DMS 273 treated with DMSO at 0.1 percent for 48 hours (cell line): ENCODE results near the gene RNMT.
A peak's percentile ranks its signal among the peaks of the same experiment; 100 is the strongest.
"Not testable (repeated sequence)": the region's sequence is repeated elsewhere in the genome, so short reads cannot be mapped to it uniquely, and the experiment has no call there.

Source experiments
- DNase-seq: peaks from one replicate; lab custom pipeline; 2025; lab: John Stamatoyannopoulos, UW

The RNMT gene

DNA sequence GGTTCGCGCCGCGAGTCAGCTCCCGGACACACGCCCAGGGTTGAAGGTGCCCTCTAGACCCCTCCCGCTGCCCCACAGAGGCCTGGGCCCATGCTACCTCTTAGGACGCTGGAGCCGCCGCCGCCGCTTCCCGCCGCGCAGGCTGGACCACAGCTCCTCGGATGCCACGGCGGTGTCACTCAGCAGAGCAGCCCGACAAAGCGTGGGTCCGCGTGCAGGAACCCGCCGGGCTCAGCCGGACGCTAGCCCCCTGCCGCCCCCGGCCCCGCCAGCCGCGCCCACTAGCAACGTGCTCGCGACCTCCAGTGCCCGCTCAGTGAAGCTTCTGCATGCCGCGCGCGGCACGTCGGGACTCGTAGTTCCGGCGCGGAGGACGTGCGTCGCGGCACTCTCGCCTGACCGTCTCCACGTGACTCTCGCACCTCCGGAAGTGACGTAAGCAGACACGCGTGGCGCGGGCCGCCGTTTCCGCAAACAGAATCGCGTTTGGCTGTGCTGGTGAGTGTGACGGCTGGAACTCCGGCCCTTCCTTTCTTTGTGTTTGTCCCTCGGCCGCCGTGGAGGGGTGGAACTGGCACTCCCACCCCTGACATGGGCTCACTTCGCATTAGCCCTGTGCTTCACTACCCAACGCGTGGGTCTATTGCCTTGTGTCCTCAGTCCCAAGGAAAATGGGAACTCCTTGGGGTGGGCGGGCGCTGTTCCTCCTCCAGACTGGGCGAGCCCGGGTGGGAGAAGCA lies at the start of gene RNMT, which contains the start of gene FAM210A:
TSS of gene RNMT (plus strand) at position 442 of the 740 bp plus-strand sequence. CDS start 4,845 bp downstream, outside the sequence.
TSS of gene FAM210A (minus strand) at position 327 of the 740 bp plus-strand sequence. CDS start 44,481 bp downstream, outside the sequence.
- DNase-seq = peak; percentile 74

DNA sequence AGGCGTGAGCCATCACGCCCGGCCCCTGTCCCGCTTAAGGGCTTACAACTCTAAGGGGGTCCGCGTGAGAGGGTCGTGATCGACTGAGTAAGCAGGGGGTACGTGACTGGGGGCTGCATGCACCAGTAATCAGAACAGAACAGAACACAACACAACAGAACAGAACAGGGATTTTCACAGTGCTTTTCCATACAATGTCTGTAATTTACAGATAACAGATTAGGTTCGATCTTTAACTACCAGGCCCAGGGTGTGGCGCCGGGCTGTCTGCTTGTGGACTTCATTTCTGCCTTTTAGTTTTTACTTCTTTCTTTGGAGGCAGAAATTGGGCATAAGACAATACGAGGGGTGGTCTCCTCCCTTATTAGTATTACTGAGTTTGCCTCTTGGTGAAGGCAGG lies 49.1 kb upstream of the RNMT start:
- DNase-seq = not testable (repeated sequence)

DNA sequence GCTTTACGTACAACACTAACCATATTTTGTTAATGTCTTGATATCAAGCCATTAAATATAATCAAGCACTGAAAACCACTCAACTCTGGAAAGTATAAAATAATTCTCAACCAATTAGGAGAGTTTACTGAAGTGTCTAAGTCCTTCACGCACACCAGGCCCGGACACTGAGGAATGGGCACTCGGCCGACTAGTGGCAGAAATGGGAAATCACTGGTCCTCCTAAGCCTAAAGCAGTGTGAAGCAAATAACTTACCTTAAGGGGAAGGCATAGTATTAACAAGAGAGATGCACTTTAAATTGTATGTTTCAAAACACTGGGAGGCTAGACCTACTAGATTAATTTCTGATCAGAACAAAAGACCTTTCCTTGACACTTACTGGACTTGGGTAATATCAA lies 45.9 kb upstream of the RNMT start:
- no peak for DNase-seq

DNA sequence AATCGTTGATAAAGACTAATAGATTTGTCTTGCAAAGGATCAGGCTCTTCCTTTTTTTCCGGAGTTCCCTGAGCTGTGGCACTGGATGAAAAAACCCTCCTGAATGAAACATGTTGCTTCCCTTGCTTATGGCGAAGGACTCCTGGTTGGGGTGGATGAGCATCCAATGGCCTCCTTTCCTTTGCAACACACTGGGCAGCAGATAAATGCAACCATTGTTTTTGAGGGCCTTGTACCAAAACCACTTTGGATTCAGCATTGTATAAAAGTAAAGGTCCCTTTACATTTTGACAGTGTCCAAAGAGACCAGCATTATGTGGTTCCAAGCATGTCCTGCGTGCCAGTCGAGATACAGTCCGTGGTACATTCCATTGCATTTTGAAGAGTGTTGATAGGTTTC lies 44.8 kb upstream of the RNMT start:
- no peak for DNase-seq

DNA sequence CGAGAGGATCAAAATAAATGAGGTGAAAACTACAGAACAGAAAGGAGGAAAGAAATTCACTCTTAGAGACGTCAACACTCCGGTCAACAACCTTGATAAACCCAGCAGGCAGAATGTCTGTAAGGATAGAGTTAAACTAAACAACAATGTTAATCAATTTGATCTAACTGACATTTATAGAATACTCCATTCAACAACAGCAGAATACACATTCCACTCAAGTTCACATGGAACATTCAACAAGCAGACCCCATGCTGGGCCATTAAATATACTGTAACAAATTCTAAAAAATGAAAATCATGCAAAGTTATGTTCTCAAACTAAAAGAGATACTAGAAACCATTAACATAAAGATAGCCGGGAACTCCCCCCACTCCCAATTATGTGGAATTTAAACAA lies 41.9 kb upstream of the RNMT start:
- no peak for DNase-seq

DNA sequence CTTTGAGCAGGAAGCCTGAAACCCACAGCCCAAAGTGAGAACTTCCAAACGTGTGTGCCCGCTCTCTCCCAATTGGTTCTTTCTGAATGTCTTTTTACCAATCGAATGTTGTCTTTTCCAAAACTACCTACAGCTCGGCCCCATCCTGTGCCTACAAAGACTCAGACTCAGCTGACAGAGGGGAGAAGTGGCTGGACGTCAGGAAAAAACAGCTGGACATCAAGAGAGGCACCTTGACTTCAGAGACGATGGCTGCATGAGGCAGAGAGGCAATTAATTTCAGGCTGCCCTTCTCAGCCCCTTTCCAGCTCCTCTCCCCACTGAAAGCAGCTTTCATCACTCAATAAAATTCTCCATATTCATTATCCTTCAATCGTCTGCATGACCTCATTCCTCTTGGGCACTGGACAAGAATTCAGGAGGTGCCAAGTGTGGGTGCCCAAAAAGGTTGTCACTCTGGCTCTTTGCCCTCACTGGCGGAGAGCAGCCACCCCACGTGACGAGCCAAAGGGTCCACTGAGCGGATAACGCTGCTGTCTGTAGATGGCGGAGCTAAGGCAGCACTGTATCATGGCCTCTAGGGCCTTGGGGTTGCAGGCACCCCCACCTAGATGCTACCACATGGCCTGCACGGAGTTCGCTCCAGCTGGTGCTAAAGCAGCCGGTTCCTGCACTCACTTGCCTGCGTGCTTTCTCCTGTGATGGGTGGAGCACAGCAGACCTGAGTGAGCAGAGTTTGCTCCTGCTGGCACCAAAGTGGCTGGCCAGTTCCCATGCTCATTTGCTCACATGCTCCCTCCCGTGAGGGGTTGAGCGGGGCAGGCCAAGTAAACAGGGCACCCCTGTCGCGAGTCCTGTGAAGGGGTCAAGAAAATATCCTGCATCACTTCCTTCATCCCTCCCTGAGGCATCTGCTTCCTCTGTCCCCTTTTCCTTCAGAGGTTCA lies 38.0 kb upstream of the RNMT start:
- no peak for DNase-seq

DNA sequence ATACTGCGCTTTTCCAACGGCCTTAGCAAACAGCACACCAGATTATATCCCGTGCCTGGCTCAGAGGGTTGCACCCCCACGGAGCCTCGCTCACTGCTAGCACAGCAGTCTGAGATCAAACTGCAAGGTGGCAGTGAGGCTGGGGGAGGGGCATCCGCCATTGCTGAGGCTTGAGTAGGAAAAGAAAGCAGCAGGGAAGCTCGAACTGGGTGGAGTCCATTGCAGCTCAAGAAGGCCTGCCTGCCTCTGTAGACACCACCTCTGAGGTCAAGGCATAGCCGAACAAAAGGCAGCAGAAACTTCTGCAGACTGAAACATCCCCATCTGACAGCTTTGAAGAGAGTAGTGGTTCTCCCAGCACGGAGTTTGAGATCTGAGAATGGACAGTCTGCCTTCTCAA lies 36.4 kb upstream of the RNMT start:
- DNase-seq = not testable (repeated sequence)

DNA sequence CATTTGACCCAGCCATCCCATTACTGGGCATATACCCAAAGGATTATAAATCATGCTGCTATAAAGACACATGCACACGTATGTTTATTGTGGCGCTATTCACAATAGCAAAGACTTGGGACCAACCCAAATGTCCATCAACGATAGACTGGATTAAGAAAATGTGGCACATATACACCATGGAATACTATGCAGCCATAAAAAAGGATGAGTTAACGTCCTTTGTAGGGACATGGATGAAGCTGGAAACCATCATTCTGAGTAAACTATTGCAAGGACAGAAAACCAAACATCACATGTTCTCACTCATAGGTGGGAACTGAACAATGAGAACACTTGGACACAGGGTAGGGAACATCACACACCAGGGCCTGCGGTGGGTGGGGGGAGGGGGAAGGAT lies 31.1 kb upstream of the RNMT start:
- not testable (repeated sequence) for DNase-seq

DNA sequence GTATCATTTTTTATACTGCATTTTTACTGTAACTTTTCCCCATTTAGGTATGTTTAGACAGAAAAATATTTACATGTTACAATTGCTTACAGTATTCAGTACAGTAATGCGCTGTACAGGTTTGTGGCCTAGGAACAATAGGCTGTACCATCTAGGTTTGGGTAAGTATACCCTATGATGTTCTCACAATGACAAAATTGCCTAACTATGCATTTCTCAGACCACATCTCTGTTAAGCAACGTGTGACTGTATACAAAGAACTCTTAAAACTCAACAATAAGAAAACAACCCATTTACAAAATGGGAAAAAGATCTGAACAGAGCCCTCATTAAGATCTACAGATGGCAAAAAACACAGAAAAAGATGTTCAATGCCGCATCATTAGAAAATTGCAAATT lies 29.5 kb upstream of the RNMT start:
- DNase-seq = no peak

DNA sequence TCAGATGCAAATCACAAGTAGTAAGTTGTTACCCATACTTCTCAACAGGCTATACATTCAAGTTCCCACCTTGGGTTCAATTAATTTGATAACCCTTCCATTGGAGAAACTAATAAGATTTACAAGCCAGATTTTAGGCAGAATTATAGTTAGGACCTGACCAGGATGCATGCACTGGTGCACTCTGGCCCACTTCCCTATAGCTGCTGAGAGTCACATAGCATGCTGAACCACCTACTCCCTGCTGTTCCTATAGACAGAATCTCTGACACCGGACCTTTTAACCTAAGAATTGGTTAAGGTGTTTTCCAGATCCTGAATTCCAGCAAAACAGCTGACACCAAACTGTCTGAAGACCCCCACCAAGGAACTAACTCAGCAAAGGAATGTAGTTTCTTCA lies 26.3 kb upstream of the RNMT start:
- no peak for DNase-seq

DNA sequence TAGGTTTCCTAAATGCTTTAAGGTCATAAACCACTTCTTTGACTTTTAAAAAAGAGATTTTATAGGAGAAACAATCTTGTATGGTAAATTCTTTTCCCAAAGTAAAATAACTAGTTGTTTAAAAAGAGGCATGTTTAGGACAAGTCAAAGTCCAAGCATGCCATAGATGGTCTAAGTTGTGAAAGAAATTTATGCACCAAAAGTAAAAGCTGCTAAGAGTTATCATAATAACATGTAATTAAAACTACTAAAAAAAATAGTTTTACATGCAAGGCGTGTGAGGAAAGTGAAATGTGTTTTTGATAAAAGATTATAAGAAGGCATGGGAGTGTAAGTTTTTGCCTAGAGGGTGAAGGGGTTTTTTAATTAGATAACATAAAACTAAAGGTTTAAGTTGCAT lies 22.6 kb upstream of the RNMT start:
- no peak for DNase-seq

DNA sequence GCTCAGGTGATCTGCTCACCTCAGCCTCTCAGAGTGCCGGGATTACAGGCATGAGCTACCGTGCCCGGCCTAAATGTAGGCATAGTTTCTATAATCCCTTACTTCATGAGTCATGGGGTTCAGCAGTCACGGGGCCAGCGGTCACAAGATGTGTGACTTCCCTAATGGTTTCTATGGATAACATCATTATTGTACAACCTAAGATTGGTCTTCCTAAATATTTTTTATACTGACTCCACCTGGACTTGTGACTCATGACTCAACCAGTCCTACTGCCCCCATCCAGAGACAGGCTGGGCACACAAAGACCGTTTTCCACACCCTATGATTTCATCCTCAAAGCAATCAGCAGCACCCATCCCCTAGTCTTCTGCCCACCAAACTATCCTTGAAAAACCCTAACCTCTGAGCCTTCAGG lies 16.1 kb upstream of the RNMT start:
- no peak for DNase-seq

DNA sequence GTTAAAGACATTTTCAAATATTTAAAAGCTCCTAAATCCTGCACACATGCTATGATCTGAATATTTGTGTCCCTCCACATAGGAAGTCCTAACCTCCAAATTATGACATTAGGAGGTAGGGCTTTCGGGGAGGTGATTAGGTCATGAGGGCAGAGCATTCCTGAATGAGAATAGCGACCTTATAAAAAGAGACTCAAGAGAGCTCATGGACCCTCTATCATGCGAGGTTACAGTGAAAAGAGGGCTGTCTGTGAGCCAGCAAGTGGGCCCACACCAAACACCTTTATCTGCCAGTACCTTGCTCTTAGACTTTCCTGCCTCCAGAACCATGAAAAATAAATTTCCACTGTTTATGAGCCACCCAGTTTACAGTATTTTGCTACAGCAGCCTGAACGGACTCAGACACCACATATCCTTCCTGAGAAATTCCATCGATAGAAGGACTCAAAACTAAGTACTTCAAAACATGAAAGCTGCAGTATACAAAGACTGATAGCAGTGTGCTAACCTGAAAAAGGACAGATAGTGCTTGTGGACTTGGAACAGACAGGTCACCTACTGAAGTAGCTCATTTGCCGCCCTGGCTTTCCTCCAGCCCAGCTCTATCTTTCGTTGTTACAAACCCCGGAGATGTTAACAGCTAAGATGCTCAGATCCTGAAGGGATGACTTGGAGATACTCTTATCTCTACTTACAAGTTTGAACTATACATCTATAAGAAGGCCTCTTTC lies 13.9 kb upstream of the RNMT start:
- no peak for DNase-seq

DNA sequence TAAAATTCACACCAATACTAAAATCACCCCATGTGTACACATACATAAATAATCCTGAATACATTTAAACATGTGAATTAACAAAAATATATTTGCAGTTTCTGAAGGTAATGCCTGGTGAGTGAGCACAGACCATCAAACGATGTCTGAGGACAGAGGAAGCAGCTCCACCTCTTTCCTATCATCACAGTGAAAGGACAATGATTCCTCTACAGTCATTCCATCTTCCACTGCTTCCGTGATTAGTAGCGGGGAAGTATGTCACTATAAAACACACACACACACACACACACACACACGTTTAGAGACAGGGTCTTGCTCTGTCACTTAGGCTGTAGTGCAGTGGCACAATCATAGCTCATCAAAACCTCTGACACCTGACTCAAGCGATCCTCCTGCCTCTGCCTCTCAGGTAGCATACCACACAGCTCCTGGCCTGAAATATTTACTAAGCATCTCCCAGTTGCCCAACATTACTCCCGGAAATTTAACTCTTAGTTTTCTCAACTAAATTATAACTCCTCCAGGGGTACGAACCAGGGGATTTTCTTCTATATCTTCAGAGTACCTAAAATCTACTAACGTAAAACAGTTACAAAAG lies 12.9 kb upstream of the RNMT start:
- DNase-seq = no peak

DNA sequence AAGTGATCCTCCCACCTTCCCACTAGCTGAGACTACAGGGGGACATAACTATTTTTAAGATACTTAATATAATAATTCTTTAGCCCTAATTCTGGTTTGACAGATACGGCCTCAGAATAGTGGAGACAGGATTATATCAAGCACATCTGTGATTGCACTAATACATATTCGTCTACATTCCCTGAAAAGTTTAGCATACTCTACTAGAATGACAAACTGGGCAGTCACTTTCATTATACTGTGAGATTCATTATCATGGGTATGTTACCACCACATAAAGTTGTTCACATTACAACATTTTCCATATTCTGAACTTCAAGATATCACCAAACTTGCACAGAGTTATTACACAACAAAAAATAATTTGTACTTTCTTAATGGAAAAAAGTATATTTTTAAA lies 11.1 kb upstream of the RNMT start:
- DNase-seq = no peak

DNA sequence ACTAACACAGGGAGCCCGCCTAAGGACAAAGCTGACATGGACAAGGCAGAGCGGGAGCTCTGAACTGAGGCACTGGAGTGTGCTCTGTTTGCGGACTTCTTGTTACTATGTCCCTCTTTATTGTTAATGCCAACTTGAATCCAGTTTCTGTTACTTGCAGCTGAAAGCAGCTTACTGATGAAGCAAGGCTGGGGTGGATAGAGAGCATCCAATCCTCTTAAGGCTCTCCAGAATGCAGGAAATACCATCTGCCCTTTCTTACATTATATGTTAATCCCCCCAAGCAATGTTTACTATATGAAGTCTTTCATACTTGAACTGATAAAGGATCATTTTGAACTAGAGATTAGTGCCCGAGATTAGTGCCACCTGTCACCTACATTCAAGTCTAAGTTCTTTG lies 9.6 kb upstream of the RNMT start:
- no peak for DNase-seq

DNA sequence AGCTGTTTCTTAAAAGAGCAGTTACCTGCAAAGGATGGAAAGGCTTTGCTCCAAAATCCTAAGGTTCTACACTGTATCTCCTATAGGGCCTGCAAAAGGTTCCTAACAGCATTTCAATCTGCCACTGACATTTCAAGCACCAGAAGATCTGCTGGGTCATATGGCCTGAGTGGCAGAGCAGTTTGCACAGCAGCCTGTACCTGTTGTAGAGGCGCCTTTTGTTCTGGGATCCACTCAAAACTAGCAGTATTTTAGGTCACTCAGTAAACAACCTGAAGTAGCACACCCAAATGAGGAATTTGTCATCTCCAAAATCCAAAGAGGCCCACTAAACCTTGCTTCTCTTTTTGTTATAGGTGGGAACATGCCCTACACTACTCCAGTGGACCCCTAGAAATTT lies 6.3 kb upstream of the RNMT start:
- no peak for DNase-seq

DNA sequence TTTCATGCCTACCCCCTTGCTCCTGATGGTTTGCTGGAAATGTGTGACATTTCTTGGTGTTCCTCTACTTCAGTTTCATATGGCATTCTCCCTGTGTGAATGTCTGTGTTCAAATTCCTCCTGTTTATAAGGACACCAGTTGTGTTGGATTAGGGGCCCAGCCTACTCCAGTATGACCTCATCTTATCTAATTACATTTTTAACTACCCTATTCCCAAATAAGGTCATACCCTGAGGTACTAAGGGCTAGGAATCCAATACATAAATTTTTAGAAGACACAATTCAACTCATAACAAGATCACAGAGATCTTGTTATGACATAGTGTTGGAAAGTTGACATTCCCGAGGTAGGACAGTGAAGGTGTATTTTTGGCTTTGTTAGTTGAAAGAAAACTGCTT lies 5.6 kb upstream of the RNMT start:
- no peak for DNase-seq

DNA sequence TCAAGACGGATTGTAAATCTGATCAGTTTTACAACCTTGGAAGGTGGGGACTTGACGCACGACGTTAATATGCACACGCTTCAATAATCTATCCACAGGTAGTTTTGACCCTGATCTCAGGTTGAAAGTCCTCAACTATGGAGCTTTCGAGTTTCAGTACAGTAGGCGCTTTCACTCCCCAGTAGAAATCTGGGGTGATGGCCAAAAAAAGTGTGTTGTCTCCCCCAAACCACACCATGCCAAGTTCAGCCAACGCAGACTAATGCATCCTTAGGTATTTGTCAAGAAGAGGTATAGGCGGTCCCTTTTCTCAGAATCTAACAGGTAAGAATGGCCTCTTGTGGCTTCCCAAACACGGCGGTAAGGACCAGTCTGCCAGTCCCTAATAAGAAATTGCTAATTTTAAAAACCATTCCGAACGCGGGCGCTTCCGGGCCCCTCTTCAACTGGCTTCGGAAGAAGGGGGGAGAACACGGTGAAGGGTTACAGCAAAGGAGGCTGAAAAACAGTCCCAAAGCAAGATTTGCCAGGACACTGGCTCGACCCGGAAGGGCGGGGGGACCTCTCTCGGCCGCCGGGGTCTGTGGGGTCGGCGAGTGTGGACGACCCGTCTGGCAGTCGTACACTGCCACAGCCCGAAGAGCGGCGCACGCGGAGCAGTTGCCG lies 774 bp upstream of the RNMT start:
- DNase-seq = no peak

DNA sequence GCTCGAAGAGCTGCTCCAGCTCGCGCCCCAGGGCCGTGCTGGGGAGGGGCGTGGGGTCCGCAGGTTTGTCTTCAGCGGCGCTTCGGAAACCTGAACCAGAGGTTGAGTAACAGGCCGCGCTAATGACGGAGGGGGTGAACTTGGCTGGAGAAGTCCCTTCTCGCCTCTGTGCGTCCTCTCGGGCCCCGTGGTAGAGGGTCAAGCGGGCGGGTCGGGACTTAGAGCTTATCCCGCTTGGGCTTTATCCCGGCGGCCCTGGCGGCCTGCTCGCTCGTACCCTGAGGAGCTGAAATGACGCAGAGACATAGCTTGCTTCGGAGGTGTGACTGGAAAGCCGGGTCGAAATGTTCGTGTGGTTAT lies 479 bp downstream of the RNMT start:
- DNase-seq = no peak

DNA sequence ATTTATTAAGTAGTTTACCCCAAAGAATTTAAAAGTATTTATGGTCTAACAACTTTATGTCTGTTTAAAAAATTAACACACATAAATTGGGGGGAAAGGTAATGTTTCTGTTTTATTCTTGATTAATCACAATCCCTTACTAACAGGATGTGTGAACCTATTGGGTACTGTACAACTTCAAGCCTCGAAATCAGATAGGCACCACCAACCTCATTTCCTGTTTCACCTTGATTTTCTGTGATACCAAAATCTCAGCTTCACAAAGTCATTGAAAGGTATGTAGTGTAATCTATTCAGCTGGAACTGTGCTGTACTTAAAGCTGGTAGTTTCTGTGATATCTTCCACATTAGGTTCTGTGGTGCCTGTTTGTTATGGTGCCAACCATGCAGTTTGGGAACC lies 4.0 kb downstream of the RNMT start:
- no peak for DNase-seq

DNA sequence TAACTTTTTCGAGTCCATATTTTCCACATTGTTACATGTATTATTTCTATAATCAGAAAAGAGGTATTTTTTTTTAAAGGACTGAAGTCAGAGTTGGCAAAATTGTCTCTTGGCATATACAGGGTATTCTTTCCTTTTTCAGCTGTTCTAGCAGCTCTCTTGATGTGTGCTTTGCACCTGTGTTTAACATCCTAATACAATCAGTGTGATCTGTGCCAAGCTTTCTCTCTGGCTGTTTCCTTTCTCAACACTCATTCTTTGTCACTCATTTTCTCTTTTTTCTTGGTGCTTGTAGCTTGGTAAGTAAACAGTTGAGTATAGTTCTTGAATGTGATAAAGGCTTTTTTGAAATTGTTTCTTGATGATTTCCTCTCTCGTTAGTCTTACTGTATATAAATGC lies 9.2 kb downstream of the RNMT start:
- no peak for DNase-seq
